NB4 (cell line): Measurements from ENCODE around the gene ACAT1.

Source experiments
- CTCF ChIP-seq: IDR thresholded peaks from one replicate; pipeline ENCODE4 v1.5.1; 2012; ENCODE audit warnings: low read depth, low read length
- MAX ChIP-seq: IDR thresholded peaks from 2 replicates; pipeline ENCODE4 v1.6.1; 2011; ENCODE audit warnings: low read depth, low read length
- MYC ChIP-seq: IDR thresholded peaks from 2 replicates; pipeline ENCODE4 v1.6.1; 2011; ENCODE audit warnings: low read depth, low read length
- POLR2A ChIP-seq: IDR thresholded peaks from 2 replicates; pipeline ENCODE4 v1.6.1; 2011; ENCODE audit warnings: mild to moderate bottlenecking; ENCODE audit not compliant: insufficient read length; ENCODE audit errors: extremely low read depth

GRCh38 chr11:108193725-108194124, 72.4 kb downstream of the ACAT1 start:
- TF ChIP-seq CTCF: no peak
- TF ChIP-seq POLR2A: no peak
- no peak for TF ChIP-seq MYC
- no peak for TF ChIP-seq MAX
